Stimulated activated CD4-positive, alpha-beta T cell treated with anti-CD3 and anti-CD28 coated beads, Interleukin-4, amount 100 ng/mL, for 4 hours (primary cell): ENCODE results near the gene CTRB2.
"Not testable (repeated sequence)": the region's sequence is repeated elsewhere in the genome, so short reads cannot be mapped to it uniquely, and the experiment has no call there.

Experiments
- DNase-seq, 2 experiments: peaks; one replicate each; pipeline ENCODE4 v3.0.0-alpha.2; 2020

Gene CTRB2

GRCh38 chr16:75241955-75242354, 35.0 kb upstream of the CTRB2 start:
- DNase-seq = no peak

GRCh38 chr16:75241412-75241811, 34.5 kb upstream of the CTRB2 start:
- DNase-seq = no peak

GRCh38 chr16:75240633-75241032, 33.7 kb upstream of the CTRB2 start:
- not testable (repeated sequence) for DNase-seq

DNA sequence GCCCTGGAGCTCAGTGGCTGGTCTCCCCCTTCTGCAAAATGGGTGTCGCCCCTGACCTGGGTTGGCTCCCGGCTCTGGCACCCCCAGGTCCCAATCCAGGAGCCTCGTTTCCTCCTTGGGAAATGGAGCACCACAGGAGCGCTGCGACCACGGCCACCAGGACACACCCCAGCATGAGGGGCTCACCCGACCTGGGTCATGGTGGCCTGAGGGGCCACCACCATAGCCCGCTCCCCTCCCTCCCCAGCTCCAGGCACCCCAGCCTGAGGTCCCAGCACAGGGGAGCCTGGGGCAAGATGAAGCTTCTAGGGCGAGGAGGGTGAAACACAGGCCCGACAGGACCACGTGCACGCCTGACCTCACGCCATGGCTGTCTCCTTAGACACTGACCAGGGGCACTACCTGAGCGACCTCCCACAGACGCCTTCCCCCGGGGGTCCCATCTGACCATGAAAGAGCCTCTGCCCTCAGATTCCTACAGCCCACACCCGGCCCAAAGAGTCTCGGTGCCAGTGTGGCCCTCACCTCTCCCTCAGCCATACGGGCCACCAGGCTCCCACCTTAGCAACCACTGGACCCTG, 32.7 kb upstream of the CTRB2 start:
- no peak for DNase-seq

DNA sequence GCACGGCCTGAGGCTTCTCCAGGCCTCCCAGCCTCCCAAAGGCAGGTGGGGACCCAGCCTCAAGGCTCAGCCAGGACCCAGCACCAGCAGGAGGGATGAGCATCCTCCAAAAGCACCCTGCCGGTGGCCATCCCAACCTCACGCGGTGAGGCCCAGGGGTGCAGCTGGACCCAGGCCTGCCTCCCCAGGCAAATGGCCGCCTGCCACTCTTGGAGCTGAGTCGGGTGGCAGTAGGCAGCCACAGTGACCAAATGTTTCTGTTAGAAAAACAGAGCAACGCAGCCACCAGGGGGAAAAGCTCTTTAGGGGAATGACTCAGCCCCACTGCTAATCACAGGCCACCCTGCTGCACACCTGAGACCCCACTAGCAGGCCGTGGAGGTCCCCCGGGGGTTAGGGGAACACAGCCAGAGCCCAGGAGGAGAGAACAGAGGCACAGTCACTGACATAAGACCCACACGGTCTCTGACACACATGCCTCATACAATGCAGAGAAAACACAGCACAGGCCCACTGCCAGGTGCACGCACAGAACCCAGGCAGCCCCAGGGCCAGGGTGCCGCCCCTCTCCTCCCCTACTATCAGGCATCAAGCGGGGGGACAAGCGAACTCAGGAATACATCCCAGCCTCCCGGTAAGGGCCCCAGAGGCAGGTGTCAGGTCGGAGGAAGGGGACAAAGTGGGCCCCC, 32.0 kb upstream of the CTRB2 start:
- no peak for DNase-seq

DNA sequence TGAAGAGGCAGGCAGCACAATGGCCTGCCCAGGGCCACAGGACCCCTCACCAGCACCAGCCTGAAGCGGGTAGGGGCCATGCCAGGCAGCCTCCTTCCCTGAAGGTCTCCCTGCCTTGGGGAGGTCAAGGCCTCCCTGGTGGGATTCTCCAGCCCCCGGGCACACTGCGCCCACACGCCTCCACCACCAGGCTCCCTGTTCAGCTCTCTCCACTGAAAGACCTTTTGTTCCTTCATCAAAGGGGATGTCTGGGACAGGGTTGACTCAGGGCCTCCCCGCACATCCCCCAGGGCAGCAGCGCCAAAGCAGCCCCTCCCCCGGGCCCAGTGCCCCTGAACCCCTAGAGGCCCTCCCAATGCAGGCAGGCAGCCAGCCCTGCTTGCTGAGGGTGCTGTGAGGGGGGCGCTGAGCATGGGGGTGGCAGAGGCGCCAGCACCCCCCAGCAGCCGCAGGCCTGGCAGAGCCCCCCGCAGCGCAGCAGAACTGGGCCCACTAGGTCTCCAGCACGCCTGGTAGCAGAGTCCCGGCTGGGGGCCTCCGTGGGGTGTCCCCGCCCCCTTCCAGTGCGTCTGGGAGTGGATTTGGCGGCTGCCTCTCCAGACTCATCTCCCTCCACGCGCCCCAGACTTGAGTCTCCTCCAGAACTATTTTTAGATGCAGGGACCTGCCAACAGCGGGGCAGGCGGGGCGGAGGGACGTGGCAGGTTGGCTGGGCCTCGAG, 31.3 kb upstream of the CTRB2 start:
- no peak for DNase-seq

DNA sequence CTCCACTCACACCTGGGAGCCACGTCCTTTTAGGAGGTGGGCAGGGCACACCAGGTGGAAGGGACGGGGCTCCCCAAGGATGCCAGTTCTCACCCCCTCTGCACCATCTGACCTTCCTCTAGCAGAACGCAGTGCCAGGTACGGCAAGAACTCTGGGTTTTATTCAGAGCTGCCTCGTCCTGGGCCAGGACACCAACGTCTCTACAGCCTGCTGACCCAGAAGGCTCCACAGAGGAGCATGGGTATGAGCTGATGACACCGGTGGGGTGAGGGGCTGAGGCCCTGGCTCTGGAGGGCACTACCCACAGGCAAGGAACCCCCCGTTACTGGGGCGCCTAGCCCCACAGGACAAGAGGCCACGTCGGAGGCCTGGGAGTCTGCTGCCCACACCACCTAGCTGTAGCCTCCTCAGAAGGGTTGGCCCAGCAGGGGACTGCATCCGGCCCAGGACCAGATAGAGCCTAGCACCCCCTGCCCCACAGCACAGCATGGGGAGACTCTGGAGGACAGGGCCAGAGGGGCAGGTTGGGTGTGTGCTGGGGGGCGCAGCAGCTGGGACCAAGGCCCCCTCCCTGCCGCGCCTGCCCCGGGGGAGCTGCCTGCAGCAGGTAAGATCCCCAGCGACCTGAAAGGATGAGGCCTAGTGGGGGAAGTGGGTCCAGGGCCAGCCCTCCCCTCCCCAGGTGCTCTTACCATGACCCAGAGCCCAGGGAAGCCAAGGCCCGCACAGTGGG, 30.6 kb upstream of the CTRB2 start:
- no peak for DNase-seq

DNA sequence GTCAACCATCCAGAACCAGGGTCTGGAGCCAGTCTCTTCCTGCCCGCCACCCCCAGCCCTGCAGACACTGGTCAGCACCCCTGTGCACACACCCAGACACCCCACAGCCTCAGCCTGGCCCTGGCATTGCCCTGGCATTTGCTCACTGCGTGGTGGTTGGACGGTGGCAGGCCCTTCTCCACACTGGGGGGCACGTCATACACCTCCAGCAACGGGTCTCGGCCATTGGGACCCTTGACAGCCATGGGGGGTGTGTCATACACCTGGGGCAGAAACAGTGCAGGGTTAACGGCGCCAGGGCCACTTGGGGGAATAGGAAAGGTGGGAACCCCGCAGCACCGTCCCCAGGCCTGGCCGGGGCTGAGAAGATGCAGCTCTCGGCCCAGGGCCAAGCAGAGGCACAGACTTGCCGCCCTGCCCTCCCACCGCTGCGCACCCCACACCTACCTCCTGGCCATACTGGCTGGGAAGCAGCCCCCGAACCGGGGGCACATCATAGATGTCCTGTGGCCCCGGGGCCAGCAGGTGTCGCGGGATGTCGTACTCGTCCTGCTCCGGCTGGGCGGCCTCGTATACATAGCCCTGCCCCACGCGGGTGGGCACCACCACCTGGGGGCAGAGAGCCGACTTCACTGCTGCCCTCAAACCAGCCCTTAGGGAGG, 29.9 kb upstream of the CTRB2 start:
- DNase-seq = no peak

DNA sequence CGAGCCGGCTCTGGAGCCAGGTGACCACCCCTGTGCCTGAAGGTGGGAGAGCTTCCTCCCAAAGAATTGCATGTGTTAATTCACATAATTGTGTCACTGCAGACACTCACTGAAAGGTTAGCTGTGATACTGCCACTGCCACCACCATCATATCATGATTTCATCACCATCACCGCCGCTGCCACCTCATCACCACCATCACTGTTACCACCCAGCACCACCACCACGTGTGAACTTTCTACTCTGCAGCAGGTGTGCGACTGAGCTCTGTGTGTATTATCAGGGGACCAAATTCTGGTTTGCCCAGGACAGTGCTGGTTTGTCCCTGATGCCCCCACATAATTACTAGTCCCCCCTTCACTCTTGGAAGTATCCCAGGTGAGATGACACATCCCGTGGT, 29.3 kb upstream of the CTRB2 start:
- DNase-seq = no peak

DNA sequence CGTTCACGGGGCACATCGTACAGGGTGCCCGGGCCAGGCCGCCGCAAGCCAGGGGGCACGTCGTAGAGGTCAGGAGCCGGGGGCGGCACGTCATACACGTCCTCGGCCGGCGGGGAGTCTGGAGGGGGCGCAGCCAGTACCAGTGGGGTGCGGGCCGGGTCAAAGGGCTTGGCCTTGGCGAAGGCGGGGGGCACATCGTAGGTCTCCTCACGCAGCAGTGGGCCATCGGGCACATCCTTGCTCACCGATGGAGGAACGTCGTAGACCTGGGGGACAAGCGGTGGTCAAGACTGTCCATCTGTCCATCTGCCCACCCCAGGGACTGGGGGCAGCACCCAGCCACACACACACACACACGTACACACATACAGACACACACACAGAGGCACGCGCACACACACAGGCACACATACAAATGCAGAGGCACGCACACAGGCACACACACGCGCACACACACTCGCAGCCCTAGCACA, 28.8 kb upstream of the CTRB2 start:
- no peak for DNase-seq

DNA sequence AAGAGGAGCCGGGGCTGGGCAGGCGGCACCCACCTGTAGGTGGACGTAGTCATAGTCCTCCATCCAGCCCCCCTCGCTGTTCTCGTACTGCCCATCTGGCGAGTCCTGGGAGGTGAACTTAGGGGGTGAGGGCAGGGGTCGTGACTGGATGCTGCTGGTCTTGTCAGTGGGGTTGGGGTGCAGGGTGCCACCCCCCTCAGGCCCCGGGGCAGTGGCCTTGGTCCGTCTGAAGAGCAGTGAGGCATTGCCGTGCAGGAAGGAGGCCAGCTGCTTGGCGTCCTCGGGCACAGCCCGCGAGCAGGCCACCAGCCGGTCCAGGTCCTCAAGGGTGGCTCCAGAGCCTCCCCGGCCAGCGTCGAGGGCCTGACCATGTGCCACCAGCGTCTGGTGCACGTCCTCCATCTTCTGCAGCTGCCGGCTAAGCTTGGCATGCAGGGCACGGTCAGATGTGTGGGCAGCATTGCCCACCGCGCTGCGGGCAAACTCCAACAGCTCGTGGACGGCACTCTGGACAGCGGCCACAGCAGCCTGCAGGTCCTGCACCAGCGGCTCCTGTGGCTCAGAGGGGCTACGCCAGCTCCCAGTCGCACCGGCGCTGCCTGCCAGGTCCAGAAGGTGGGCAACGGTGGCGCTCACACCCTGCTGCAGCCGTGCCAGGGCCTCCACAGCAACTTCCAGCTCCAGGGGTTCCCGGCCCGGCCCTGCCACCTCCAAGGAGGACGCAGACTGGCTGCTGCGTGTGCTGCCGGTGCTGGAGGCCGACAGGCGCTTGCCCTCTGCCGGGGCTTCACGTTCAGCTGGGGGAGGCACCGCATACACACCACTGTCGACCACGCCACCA, 28.1 kb upstream of the CTRB2 start:
- DNase-seq = no peak

GRCh38 chr16:75233611-75233938, 26.6 kb upstream of the CTRB2 start:
- DNase-seq = no peak

GRCh38 chr16:75231570-75231969, 24.6 kb upstream of the CTRB2 start:
- DNase-seq = no peak

- DNase-seq = no peak
Observed at GRCh38 chr16:75230471-75231110, 23.6 kb upstream of the CTRB2 start.

DNA sequence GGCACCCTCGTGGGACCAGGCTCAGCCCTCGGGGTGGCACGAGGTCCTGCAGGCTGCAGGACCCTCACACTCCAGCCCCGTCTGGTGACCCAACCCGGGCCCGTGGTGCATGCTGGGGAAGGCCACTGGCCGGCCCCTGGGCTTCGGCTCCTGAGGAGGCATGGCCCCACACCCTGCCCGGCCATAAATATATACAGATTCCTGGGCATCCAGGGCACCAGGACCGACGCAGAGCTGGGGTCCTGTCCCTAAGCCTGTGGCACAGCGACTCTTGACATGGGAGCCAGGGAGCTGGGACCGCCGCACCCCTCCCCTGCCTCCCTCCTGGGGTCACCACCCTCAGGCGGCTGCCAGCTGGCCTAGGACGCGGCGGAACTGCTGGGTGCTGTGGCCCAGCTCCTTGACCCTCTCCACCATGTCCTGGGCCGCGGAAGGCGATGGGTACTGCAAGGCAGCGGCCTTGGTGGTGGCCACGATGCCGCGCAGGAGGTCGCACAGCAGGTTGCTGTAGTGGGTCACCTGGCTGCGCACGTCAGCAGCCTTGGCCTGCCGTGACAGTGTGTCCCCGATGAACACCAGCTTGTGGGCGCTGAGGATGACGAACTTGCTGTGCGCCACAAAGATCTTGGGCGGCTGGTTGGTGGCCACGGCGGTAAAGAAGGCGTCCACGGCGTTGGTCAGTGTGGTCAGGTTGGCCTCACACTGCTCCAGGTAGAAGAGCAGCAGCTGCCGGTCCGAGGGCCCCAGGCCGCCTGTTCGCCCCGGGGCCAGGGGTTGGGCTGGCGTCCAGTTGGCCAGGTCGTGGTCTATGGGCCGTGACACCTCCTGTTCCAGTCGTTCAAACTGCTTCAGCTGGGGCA, 22.4 kb upstream of the CTRB2 start:
- no peak for DNase-seq

DNA sequence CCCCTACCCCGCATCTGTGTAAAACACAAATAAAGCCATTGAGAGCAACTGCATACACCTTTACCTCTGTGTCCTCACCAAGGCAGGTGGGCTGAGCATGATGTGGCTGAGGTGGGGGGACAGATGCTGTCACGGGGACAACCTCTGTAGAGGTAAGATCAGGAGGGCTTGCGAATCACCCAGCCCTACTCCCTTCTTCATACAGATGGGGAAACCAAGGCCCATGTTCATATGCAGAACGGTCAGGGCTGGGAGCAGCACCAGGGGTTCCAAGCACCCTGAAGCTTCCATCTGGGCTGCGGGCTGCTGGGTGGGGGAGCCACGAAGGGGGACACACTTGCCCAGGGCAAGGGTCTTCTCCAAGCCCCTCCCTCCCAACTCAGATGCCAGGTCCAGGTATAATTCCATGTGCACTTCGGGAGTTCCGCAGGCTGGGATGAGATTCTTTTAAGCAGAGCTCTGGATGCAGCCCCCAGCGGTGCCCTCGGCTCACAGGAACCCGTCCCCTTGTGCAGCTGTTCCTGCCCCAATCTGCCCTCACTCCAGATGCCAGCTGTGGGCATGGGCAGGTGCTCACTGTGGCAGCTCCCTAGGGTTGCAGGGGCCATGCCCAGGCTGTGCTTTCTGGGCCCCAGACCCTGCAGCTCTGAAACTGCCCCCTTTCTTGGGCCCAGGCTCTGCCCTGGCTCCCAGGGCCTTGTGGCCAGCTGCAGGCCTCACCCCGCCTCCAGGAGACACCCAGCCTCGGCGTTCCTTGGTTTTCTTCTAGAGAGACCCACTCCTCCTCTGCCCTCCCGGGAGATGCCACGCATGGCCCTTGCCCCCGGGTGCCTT, 21.4 kb upstream of the CTRB2 start:
- DNase-seq = no peak

GRCh38 chr16:75227361-75228142, 20.6 kb upstream of the CTRB2 start:
- no peak for DNase-seq

DNA sequence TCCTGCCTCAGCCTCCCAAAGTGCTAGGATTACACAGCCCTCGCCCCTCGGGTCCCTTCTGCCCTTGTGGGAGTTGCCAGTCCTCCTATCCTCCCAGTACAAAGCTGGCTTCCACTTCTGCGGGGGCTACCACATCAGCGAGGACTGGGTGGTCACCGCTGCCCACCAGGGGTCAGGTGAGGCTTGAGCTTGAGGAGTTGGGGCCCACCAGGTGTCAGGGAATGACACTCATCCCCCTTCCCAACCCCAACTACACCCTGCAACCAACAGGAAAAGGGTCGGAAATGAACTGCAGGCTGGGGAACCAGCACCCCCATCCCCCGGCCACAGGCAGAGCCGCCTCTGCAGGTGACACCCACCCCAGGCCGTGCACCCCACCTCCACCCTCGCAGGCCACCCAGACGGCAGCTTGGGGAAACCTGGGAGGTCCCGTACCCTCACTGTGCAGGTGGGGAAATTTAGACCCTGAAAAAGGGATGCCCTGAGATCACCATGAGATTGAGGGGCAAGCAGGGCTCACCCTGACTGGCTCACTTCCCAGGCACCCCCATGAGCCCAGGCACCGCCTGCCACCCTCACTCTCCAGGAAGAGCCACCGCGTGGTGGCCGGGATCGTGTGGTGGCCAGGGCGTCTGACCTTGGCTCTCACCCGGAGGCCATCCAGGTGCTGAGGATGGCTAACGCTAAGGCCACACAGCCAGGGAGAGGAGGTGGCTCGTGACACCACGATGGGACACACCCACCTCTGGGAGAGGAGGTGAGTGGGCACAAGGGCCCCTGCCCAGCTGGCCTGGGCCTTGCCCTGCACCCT, 19.8 kb upstream of the CTRB2 start:
- DNase-seq = no peak
